ENCODE results near the gene UBE2A. TPM values are rescaled to one million over a fixed set of nuclear protein-coding genes. Genes with fewer than 3 reads are reported as not detected.

The UBE2A gene
- total and polyA plus RNA-seq, 2 of the 13 experiments (the other 11 are each of a cell fraction or from before 2014, with no cell fraction given) = 17.0 to 30.5 TPM

DNA sequence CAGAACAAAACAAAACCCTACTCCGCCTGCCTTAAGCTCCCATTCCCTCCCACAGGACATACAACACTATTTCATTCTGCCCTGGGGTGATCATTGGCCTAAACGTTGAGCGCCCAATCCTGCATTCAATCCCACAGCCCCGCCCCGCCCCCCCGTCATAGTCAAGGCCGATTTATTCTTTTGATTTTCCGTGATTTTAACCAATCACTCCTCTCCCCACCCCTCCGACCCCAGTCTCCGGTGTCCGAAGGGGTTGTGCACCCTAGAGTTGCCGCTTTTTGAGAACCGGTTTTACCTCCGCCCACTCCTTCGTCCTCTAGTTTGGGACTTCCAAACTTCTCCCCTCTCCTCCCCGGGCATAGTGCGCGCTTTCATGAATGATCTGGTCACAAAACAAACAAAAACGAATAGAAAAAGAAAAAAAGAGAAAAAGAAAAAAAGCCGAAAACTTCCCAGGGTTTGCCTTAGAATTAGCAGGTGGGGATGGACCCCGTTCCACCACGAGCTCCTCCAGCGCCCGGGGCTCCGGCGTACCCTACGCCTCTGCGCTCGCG lies 446 bp upstream of the UBE2A start (continued):
- no peak for TF ChIP-seq SMYD3 (CRISPR knock-in tag; IDR thresholded peaks at IDR 0.05)
- no peak for TF ChIP-seq ZSCAN30 (CRISPR knock-in tag; IDR thresholded peaks at IDR 0.05)
- peak; percentile 91 for TF ChIP-seq HNRNPLL (IDR thresholded peaks at IDR 0.05; ENCODE audit: low read depth, low read length, poor library complexity, severe bottlenecking)
- TF ChIP-seq RFX1 (IDR thresholded peaks at IDR 0.05) = no peak

DNA sequence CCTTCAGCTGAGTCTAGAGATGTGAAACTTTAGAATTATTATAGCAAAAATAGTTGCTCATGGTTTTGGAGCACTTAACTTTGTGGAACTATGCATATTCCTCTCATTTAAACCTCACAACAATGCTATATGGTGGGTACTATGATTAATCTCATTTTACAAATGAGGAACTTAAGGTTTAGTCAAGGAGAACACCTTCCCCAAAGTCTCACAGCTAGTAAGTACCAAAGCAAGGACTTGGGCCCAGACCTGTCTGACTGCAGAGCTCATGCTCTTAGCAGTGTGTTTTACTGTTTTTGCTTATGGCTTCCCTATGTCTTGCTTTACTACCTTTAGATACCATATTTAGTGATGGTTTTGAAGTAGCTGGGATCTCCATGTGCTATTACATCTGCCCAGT lies 5.1 kb downstream of the UBE2A start:
- no peaks in the 10 kb centered on the region for H3K9me3 ChIP-seq (ENCODE audit: low read length)
- no TSS peak for BruUV-seq (replicated peaks)
- H3K27ac ChIP-seq (ENCODE audit: extremely low read length, insufficient read depth, low read length) = no peak overlapping the region
- peaks cover 7% of the 10 kb centered on the region for H3K79me2 ChIP-seq (ENCODE audit: insufficient read depth, low read length)
- DNase-seq (ENCODE audit: low spot score) (no peak), FAIRE-seq (no peak), ATAC-seq (no peak)
- in situ Hi-C loops (cut with HindIII; ENCODE audit: extremely low pct_ligation_motif_present, low pct_unique_long_range_greater_than_20kb) = no loop called here
- H3K4me1 ChIP-seq (ENCODE audit: insufficient read depth, low read length) = peaks cover 16% of the 10 kb centered on the region; the same call in 1 of the 2 replicates
- H3K36me3 ChIP-seq (replicated peaks in 1 of 2; ENCODE audit: control insufficient read depth in 1 of 2, insufficient read depth in 2 of 2, low read length in 2 of 2) = no peaks in the 10 kb centered on the region
- H3K4me3 ChIP-seq (replicated peaks in 1 of 3; ENCODE audit: insufficient read depth in 1 of 3, low read depth in 2 of 3, low read length in 3 of 3) = no peak overlapping the region
- H3K4me2 ChIP-seq (ENCODE audit: low read depth, low read length) = no peak overlapping the region
- no peaks in the 10 kb centered on the region for H3K27me3 ChIP-seq (ENCODE audit: control insufficient read depth in 1 of 2, insufficient read depth in 2 of 2, low read length in 2 of 2)
- no peaks in the 10 kb centered on the region for H4K20me1 ChIP-seq (ENCODE audit: insufficient read depth, low read length)
- no peak overlapping the region for H2AFZ ChIP-seq (ENCODE audit: low read length)
- H3K9ac ChIP-seq (ENCODE audit: insufficient read depth, low read depth, low read length) = no peak overlapping the region
- POLR2A ChIA-PET = no interaction called here
- intact Hi-C loops (cut with micrococcal nuclease; ENCODE audit: unreplicated experiment) = no loop called here
- CTCF ChIA-PET (ENCODE audit: low intra/inter-chr PET ratio, low total read pairs) = no interaction called here
- no peak for TF ChIP-seq TOPORS (CRISPR knock-in tag; IDR thresholded peaks at IDR 0.05)
- no peak for TF ChIP-seq SOX6 (IDR thresholded peaks at IDR 0.05)
- TF ChIP-seq SOX6 (CRISPR knock-in tag; IDR thresholded peaks at IDR 0.05) = no peak
- no peak for TF ChIP-seq ETV5 (CRISPR knock-in tag; IDR thresholded peaks at IDR 0.05; ENCODE audit: borderline replicate concordance)
- no peak for TF ChIP-seq ZNF883 (CRISPR knock-in tag; IDR thresholded peaks at IDR 0.05; ENCODE audit: not compliant biosample characterization)
- no peak for TF ChIP-seq KLF16 (CRISPR knock-in tag; IDR thresholded peaks at IDR 0.05)
- TF ChIP-seq ZNF234 (CRISPR knock-in tag; conservative IDR thresholded peaks at IDR 0.05) = no peak
- TF ChIP-seq, protein P1, sequence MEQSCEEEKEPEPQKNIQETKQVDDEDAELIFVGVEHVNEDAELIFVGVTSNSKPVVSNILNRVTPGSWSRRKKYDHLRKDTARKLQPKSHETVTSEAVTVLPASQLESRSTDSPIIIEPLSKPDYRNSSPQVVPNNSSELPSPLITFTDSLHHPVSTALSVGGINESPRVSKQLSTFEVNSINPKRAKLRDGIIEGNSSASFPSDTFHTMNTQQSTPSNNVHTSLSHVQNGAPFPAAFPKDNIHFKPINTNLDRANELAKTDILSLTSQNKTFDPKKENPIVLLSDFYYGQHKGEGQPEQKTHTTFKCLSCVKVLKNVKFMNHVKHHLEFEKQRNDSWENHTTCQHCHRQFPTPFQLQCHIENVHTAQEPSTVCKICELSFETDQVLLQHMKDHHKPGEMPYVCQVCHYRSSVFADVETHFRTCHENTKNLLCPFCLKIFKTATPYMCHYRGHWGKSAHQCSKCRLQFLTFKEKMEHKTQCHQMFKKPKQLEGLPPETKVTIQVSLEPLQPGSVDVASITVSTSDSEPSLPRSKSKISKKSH (CRISPR knock-in tag; IDR thresholded peaks at IDR 0.05; ENCODE audit: borderline replicate concordance) = no peak
- TF ChIP-seq ARID2 (CRISPR knock-in tag; IDR thresholded peaks at IDR 0.05; ENCODE audit: borderline replicate concordance) = no peak
- TF ChIP-seq ZNF253 (CRISPR knock-in tag; IDR thresholded peaks at IDR 0.05; ENCODE audit: borderline replicate concordance) = no peak
- TF ChIP-seq ZNF713 (CRISPR knock-in tag; IDR thresholded peaks at IDR 0.05) = no peak
- no peak for TF ChIP-seq ZNF20 (CRISPR knock-in tag; IDR thresholded peaks at IDR 0.05)
- TF ChIP-seq, protein P2, sequence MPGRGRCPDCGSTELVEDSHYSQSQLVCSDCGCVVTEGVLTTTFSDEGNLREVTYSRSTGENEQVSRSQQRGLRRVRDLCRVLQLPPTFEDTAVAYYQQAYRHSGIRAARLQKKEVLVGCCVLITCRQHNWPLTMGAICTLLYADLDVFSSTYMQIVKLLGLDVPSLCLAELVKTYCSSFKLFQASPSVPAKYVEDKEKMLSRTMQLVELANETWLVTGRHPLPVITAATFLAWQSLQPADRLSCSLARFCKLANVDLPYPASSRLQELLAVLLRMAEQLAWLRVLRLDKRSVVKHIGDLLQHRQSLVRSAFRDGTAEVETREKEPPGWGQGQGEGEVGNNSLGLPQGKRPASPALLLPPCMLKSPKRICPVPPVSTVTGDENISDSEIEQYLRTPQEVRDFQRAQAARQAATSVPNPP (CRISPR knock-in tag; IDR thresholded peaks at IDR 0.05) = no peak
- TF ChIP-seq NFE2L1 (CRISPR knock-in tag; IDR thresholded peaks at IDR 0.05; ENCODE audit: borderline replicate concordance) = no peak
- TF ChIP-seq ZNF367 (CRISPR knock-in tag; IDR thresholded peaks at IDR 0.05; ENCODE audit: borderline replicate concordance) = no peak
- no peak for TF ChIP-seq ZNF251 (CRISPR knock-in tag; IDR thresholded peaks at IDR 0.05)
- TF ChIP-seq NR2F6 (IDR thresholded peaks at IDR 0.05) = no peak
- TF ChIP-seq NR2F6 (CRISPR knock-in tag; IDR thresholded peaks at IDR 0.05) = no peak
- TF ChIP-seq ZNF460 (CRISPR knock-in tag; IDR thresholded peaks at IDR 0.05; ENCODE audit: borderline replicate concordance) = no peak

All from HepG2 (cell line).